ENCODE data around the gene EIF4E3.

The EIF4E3 gene

DNA sequence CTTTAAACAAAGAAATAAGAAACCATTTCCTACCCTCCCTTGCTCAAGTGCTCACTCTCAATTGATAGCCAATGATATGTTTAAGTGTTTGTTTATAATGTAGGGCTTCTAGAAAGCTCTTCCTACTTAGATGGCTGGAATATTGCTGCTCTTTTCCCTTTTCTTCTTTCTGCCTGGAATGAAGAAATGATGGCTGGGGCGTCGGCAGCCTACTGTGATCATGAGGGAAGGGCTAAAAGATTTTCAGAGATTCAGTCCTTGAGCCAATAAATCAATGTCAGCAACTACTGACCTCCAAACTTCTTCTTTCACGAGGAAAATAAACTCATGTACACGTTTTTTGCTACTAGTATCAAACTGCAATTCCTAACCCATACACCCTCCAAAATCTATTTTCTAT is 26.4 kb upstream of the EIF4E3 start:
- H3K9me3 ChIP-seq (ENCODE audit: control insufficient read depth, low read depth, low read length), result no peaks in the 10 kb centered on the region
- H3K27ac ChIP-seq (ENCODE audit: low read length), result no peak overlapping the region
- H3K4me1 ChIP-seq (ENCODE audit: control insufficient read depth, low read depth, low read length), result peaks cover 9% of the 10 kb centered on the region
- H3K36me3 ChIP-seq (ENCODE audit: control insufficient read depth, low read depth, low read length), result no peaks in the 10 kb centered on the region
- no peak overlapping the region for H3K9ac ChIP-seq (ENCODE audit: low read length)
- H3K4me3 ChIP-seq (ENCODE audit: low read length), result no peak overlapping the region
- peaks cover 40% of the 10 kb centered on the region for H3K27me3 ChIP-seq (ENCODE audit: control insufficient read depth, insufficient read depth, low read length)

DNA sequence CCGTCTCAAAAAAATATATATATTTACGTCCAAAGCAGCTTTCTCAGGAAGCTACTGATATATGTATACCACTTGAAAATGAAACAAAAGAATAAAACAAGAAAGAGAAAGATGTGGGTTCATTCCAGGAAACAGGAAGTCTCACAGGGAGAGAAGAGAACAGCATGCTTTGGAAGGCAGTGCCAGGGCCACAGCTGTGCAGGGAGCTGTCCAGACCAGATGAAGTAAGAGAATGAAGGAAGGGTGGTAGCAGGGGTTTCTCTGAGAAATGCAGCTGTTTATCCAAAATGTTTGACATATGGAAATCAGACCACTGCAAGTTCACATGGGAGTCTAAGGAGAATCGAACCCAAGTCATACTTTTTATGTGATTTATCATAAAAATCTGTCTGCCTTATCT is 19.5 kb upstream of the EIF4E3 start:
- H3K27ac ChIP-seq (ENCODE audit: low read length), result no peak overlapping the region
- H3K4me1 ChIP-seq (ENCODE audit: control insufficient read depth, low read depth, low read length), result no peaks in the 10 kb centered on the region
- no peak overlapping the region for H3K4me3 ChIP-seq (ENCODE audit: low read length)

DNA sequence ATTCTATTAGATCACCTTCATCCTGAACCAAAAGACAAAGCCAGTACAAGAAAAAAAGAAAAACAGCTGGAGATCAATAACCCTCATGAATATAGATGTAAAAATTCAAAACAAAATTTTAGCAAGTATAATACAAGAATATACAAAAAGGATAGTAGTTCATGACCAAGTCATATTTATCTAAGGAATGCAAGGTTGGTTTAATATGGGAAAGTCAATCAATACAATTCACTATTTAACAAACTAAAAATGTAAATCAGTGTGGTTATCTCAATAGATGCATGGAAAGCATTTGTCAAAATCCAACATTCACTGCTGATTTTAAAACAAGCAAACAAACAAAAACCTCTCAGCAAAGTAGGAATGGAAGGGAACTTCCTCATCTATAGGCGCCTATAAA is 17.4 kb upstream of the EIF4E3 start:
- no peak overlapping the region for H3K27ac ChIP-seq (ENCODE audit: low read length)
- no peak overlapping the region for H3K9ac ChIP-seq (ENCODE audit: low read length)
- H3K4me1 ChIP-seq (ENCODE audit: control insufficient read depth, low read depth, low read length), result no peaks in the 10 kb centered on the region
- no peak overlapping the region for H3K4me3 ChIP-seq (ENCODE audit: low read length)
- peaks cover 11% of the 10 kb centered on the region for H3K9me3 ChIP-seq (ENCODE audit: control insufficient read depth, low read depth, low read length)
- H3K27me3 ChIP-seq (ENCODE audit: control insufficient read depth, insufficient read depth, low read length), result no peaks in the 10 kb centered on the region
- H3K36me3 ChIP-seq (ENCODE audit: control insufficient read depth, low read depth, low read length), result no peaks in the 10 kb centered on the region

More for the DNA sequence above, 19.5 kb upstream of the EIF4E3 start:
- Histone ChIP-seq H3K9ac (ENCODE audit: low read length) (no peak overlapping the region), H3K9me3 (ENCODE audit: control insufficient read depth, low read depth, low read length) (peaks cover 11% of the 10 kb centered on the region), H3K27me3 (ENCODE audit: control insufficient read depth, insufficient read depth, low read length) (no peaks in the 10 kb centered on the region), H3K36me3 (ENCODE audit: control insufficient read depth, low read depth, low read length) (no peaks in the 10 kb centered on the region)

DNA sequence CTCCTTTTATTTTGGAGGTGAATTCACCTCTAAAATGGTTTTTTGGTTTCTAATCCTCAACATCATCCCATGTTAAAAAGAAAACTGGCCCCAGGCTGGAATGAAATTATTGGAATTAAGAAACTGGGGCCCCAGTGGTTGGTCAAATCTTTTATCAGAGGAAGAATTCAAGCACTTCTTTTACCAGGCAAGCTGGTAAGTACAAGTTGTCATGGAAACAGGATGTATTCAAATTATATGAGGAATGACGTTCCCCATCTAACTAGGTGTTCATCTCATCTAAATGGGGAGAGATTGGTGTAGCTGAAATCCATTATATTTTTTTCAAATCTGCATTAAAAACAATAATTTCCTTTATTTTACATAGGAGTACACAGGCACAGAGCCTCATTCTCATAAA is 9.7 kb upstream of the EIF4E3 start:
- no peak overlapping the region for H3K27ac ChIP-seq (ENCODE audit: low read length)
- no peaks in the 10 kb centered on the region for H3K9me3 ChIP-seq (ENCODE audit: control insufficient read depth, low read depth, low read length)
- H3K36me3 ChIP-seq (ENCODE audit: control insufficient read depth, low read depth, low read length), result no peaks in the 10 kb centered on the region
- H3K4me3 ChIP-seq (ENCODE audit: low read length), result no peak overlapping the region
- H3K9ac ChIP-seq (ENCODE audit: low read length), result no peak overlapping the region
- H3K4me1 ChIP-seq (ENCODE audit: control insufficient read depth, low read depth, low read length), result peaks cover 6% of the 10 kb centered on the region
- H3K27me3 ChIP-seq (ENCODE audit: control insufficient read depth, insufficient read depth, low read length), result no peaks in the 10 kb centered on the region

DNA sequence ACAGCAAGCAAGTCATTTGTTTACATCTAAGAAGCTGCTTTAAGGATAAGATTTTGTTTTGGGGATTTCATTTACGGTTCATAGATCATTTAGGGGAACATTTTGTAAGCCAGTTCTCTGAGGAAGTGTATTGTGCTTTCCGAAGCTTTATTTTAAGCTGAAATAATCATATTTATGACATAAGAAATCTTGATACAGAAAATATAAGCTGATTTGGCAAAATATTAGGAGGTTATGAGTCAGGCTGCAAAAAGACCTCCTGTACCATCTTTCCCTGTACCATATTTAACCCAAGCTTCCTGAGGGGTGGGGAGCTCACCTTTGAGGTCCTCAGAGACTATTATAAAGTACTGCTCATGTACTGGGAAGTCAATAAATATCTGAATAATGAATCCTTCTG is 8.1 kb upstream of the EIF4E3 start:
- Histone ChIP-seq H3K4me3 (ENCODE audit: low read length) (no peak overlapping the region), H3K9me3 (ENCODE audit: control insufficient read depth, low read depth, low read length) (no peaks in the 10 kb centered on the region), H3K9ac (ENCODE audit: low read length) (no peak overlapping the region), H3K4me1 (ENCODE audit: control insufficient read depth, low read depth, low read length) (peaks cover 14% of the 10 kb centered on the region), H3K27me3 (ENCODE audit: control insufficient read depth, insufficient read depth, low read length) (no peaks in the 10 kb centered on the region), H3K27ac (ENCODE audit: low read length) (no peak overlapping the region), H3K36me3 (ENCODE audit: control insufficient read depth, low read depth, low read length) (no peaks in the 10 kb centered on the region)

DNA sequence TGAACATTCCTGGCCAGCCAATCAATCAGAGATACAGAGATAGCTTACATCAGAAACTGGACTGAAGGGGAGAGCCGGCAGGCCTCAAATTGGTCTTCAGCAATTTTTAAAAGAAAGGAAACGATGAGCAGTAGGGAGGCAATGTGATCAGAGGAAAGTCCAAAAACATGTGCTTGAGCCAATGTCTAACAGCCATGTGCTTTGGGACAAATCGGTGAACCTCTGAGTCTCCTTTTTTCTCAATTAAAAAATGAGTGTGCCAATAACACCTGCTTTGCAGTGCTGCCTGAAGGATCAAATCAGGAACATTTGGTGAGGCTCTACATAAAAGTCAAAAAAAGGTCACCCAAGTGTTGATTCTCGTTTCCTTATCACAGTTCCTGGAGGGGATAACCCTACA is 7.4 kb upstream of the EIF4E3 start:
- H3K9ac ChIP-seq (ENCODE audit: low read length), result no peak overlapping the region
- peaks cover 14% of the 10 kb centered on the region for H3K4me1 ChIP-seq (ENCODE audit: control insufficient read depth, low read depth, low read length)
- no peak overlapping the region for H3K27ac ChIP-seq (ENCODE audit: low read length)
- no peak overlapping the region for H3K4me3 ChIP-seq (ENCODE audit: low read length)
- H3K27me3 ChIP-seq (ENCODE audit: control insufficient read depth, insufficient read depth, low read length), result no peaks in the 10 kb centered on the region
- no peaks in the 10 kb centered on the region for H3K9me3 ChIP-seq (ENCODE audit: control insufficient read depth, low read depth, low read length)
- H3K36me3 ChIP-seq (ENCODE audit: control insufficient read depth, low read depth, low read length), result no peaks in the 10 kb centered on the region

DNA sequence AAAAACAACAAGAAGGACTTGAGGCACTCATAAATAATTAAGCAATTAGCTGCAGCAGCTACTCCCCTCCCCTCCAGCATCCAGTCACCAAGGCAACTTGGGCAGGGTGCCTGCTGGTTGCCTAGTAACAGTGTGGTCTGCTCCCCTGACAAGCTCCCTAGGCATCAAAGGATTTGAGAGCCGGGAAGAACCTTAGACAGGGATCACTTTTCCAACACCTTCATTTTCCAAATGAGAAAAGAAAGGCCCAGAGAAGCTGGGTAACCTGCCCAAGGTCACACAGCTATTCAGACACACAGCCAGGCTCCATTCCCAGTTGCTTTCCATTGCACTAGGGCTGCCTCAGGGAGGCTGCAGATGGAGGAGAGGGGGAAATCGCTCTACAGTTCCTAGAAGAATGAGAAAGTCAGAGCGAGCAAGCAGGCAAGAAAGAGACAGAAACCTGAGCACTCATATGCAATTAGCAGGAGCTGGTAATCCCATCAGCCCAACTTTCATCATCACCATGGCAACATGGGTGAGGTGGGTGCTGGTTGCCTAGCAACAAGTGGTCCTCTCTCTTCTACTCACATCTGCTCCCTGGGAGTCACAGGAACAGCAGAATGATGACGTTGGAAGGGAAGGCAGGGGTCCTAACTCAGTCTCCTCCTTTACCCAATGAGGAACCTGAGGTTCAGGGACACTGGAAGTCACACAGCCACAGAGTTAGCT is 3.6 kb upstream of the EIF4E3 start:
- no peaks in the 10 kb centered on the region for H3K36me3 ChIP-seq (ENCODE audit: control insufficient read depth, low read depth, low read length)
- peak overlapping the region; percentile 21 for H3K9ac ChIP-seq (ENCODE audit: low read length)
- no peaks in the 10 kb centered on the region for H3K9me3 ChIP-seq (ENCODE audit: control insufficient read depth, low read depth, low read length)

GRCh38 chr3:71726146-71726545 is 944 bp upstream of the EIF4E3 start:
- peak overlapping the region; percentile 60 for H3K4me3 ChIP-seq (ENCODE audit: low read length)
- peaks cover 29% of the 10 kb centered on the region for H3K27me3 ChIP-seq (ENCODE audit: control insufficient read depth, insufficient read depth, low read length)
- peak overlapping the region; percentile 46 for H3K9ac ChIP-seq (ENCODE audit: low read length)
- peaks cover 26% of the 10 kb centered on the region for H3K4me1 ChIP-seq (ENCODE audit: control insufficient read depth, low read depth, low read length)
- H3K36me3 ChIP-seq (ENCODE audit: control insufficient read depth, low read depth, low read length), result no peaks in the 10 kb centered on the region
- H3K27ac ChIP-seq (ENCODE audit: low read length), result no peak overlapping the region
- no peaks in the 10 kb centered on the region for H3K9me3 ChIP-seq (ENCODE audit: control insufficient read depth, low read depth, low read length)

More for the DNA sequence above, 3.6 kb upstream of the EIF4E3 start:
- H3K4me1 ChIP-seq (ENCODE audit: control insufficient read depth, low read depth, low read length), result peaks cover 26% of the 10 kb centered on the region
- peak overlapping the region; percentile 58 for H3K27ac ChIP-seq (ENCODE audit: low read length)
- H3K4me3 ChIP-seq (ENCODE audit: low read length), result no peak overlapping the region
- peaks cover 18% of the 10 kb centered on the region for H3K27me3 ChIP-seq (ENCODE audit: control insufficient read depth, insufficient read depth, low read length)

GRCh38 chr3:71724584-71725270 is 475 bp downstream of the EIF4E3 start:
- H3K4me1 ChIP-seq (ENCODE audit: control insufficient read depth, low read depth, low read length), result peaks cover 19% of the 10 kb centered on the region
- H3K27ac ChIP-seq (ENCODE audit: low read length), result no peak overlapping the region
- no peaks in the 10 kb centered on the region for H3K9me3 ChIP-seq (ENCODE audit: control insufficient read depth, low read depth, low read length)
- H3K4me3 ChIP-seq (ENCODE audit: low read length), result peak overlapping the region; percentile 77
- peaks cover 29% of the 10 kb centered on the region for H3K27me3 ChIP-seq (ENCODE audit: control insufficient read depth, insufficient read depth, low read length)
- H3K36me3 ChIP-seq (ENCODE audit: control insufficient read depth, low read depth, low read length), result no peaks in the 10 kb centered on the region
- peak overlapping the region; percentile 31 for H3K9ac ChIP-seq (ENCODE audit: low read length)

- H3K4me3 ChIP-seq (ENCODE audit: low read length), result peak overlapping the region; percentile 77
- H3K9me3 ChIP-seq (ENCODE audit: control insufficient read depth, low read depth, low read length), result no peaks in the 10 kb centered on the region
- H3K9ac ChIP-seq (ENCODE audit: low read length), result no peak overlapping the region
- peaks cover 29% of the 10 kb centered on the region for H3K27me3 ChIP-seq (ENCODE audit: control insufficient read depth, insufficient read depth, low read length)
- no peak overlapping the region for H3K27ac ChIP-seq (ENCODE audit: low read length)
- H3K36me3 ChIP-seq (ENCODE audit: control insufficient read depth, low read depth, low read length), result no peaks in the 10 kb centered on the region
- peaks cover 13% of the 10 kb centered on the region for H3K4me1 ChIP-seq (ENCODE audit: control insufficient read depth, low read depth, low read length)
Observed at GRCh38 chr3:71724171-71724453, 1.1 kb downstream of the EIF4E3 start.

DNA sequence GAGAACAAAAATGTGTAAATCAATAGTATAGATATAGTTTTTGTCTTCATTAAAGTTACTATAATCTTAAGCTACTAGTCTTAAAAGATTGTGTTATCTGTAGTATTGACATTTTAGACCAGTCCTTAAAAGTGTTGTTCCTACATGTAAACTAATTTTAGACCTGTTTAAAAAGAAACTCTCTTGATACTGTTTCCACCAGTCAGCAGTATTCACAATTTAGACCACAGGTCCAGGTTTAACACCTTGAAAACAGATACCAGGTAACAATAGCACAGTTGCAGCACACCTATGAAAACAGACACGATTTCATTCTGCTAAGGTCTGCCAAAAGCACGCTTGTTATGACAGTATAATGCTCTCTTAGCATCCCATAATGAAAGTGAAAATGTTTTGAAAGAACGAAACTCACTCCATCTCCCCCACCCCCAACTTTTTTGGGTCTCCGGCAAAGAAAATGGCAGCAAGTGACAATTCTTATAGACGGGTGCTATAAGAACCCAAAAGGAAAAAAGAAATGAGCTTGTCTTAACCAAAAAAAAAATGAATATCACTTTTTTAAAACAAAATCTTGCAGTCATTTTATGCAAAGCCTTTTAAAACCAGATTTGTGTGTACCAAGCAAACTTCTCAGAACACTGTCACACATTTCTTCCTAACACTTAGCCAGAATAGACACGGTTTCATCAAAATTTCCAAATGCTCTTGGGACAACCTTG is 1.6 kb downstream of the EIF4E3 start:
- Histone ChIP-seq H3K27ac (ENCODE audit: low read length) (no peak overlapping the region), H3K4me1 (ENCODE audit: control insufficient read depth, low read depth, low read length) (peaks cover 12% of the 10 kb centered on the region), H3K9ac (ENCODE audit: low read length) (no peak overlapping the region), H3K4me3 (ENCODE audit: low read length) (peak overlapping the region; percentile 77), H3K9me3 (ENCODE audit: control insufficient read depth, low read depth, low read length) (no peaks in the 10 kb centered on the region), H3K36me3 (ENCODE audit: control insufficient read depth, low read depth, low read length) (no peaks in the 10 kb centered on the region), H3K27me3 (ENCODE audit: control insufficient read depth, insufficient read depth, low read length) (peaks cover 29% of the 10 kb centered on the region)

All from iPS-18a (cell line).